K562 (cell line): ENCODE measurements around the gene EPHB2. TPM values are rescaled to one million over a fixed set of nuclear protein-coding genes. Genes with fewer than 3 reads are reported as not detected.

Experiments used
- ATAC-seq: fragments of 200-7000 bp; cut with Tn5 transposase; 3 replicates; pipeline ENCODE4 v1.9.1; 2020; ENCODE audit warnings: moderate library complexity
- BruUV-seq: library from RNA; stranded (reverse); fragments of 400-500 nt; replicated peaks from 2 replicates; lab custom pipeline; 2021; lab: Mats Ljungman, UMichigan
- CTCF ChIA-PET: fragments of 300-600 bp; formaldehyde crosslinking; extraction: SDS; loops from one replicate; lab custom pipeline; 2021; ENCODE audit warnings: low intra/inter-chr PET ratio; lab: Yijun Ruan, JAX
- POLR2A ChIA-PET: fragments of 300-600, 350-650 bp; sonication (Branson Sonifier 250); formaldehyde crosslinking; extraction: SDS; loops from one replicate; lab custom pipeline; 2021; ENCODE audit warnings: antibody characterized with exemption, inconsistent platforms; lab: Yijun Ruan, JAX
- DNase-seq, 4 experiments: peaks; one replicate each; pipeline versions ENCODE4 v3.0.0 to v3.0.0-alpha.2; 2011 to 2018; ENCODE audit warnings: low spot score in 3 of 4, mixed read lengths in 3 of 4; ENCODE audit errors: extremely low read depth in 1 of 4
- FAIRE-seq: peaks from 2 replicates; lab custom pipeline; 2011; peaks lifted over from hg19 to GRCh38; lab: Jason Lieb, UNC
- H2AFZ ChIP-seq: 2 replicates; pipeline ENCODE4 v1.6.0; 2011; ENCODE audit warnings: low read depth, low read length, control low read depth, inconsistent platforms
- H3K27ac ChIP-seq: fragments of 200-600 bp; 3 replicates; pipeline ENCODE4 v1.8.0; 2011; ENCODE audit warnings: low read depth, mild to moderate bottlenecking, control low read depth, inconsistent platforms, low read length, moderate library complexity, mixed read lengths; ENCODE audit errors: extremely low read depth
- H3K27me3 ChIP-seq, 2 experiments: fragments of 300-600 bp in 1 of 2; 2 replicates in 1 of 2; 3 replicates in 1 of 2; pipeline versions ENCODE4 v1.6.0 to v1.8.0; 2011; ENCODE audit warnings: inconsistent platforms in 2 of 2, low read length in 2 of 2, mild to moderate bottlenecking in 1 of 2, mixed read lengths in 1 of 2, moderate library complexity in 1 of 2; ENCODE audit not compliant: control insufficient read depth in 2 of 2, insufficient read depth in 2 of 2
- H3K36me3 ChIP-seq: fragments of 300-600 bp; 3 replicates; pipeline ENCODE4 v1.8.0; 2011; ENCODE audit warnings: mild to moderate bottlenecking, low read length, inconsistent platforms; ENCODE audit not compliant: control insufficient read depth, insufficient read depth
- H3K4me1 ChIP-seq, 2 experiments: fragments of 200-600 bp in 1 of 2; replicated peaks in 1 of 2; 2 replicates in 1 of 2; 3 replicates in 1 of 2; pipeline versions ENCODE4 v1.5.1 to v1.8.0; 2011; ENCODE audit warnings: inconsistent platforms in 2 of 2, low read length in 2 of 2, mild to moderate bottlenecking in 1 of 2, mixed read lengths in 1 of 2, moderate library complexity in 1 of 2; ENCODE audit not compliant: control insufficient read depth in 2 of 2, insufficient read depth in 2 of 2
- H3K4me2 ChIP-seq: 2 replicates; pipeline ENCODE4 v1.6.1; 2011; ENCODE audit warnings: low read length, control low read depth, inconsistent platforms, mixed read lengths; ENCODE audit not compliant: insufficient read depth
- H3K4me3 ChIP-seq: fragments of 200-600 bp; sonication (generic), shearing (Covaris generic); 2 replicates; pipeline ENCODE4 v1.5.1; 2016; ENCODE audit warnings: control low read depth, inconsistent platforms
- H3K79me2 ChIP-seq: fragments of 200-600 bp; 3 replicates; pipeline ENCODE4 v1.8.0; 2011; ENCODE audit warnings: low read length, inconsistent platforms; ENCODE audit not compliant: control insufficient read depth, insufficient read depth
- H3K9ac ChIP-seq, 2 experiments: 2 replicates each; pipeline versions ENCODE4 v1.6.0 to v1.6.1; 2011; ENCODE audit warnings: low read depth in 2 of 2, low read length in 2 of 2, control low read depth in 1 of 2, inconsistent platforms in 1 of 2, mild to moderate bottlenecking in 1 of 2, mixed read lengths in 1 of 2; ENCODE audit not compliant: insufficient read depth in 1 of 2
- H3K9me1 ChIP-seq: one replicate; pipeline ENCODE4 v1.6.0; 2011; ENCODE audit warnings: inconsistent platforms, mild to moderate bottlenecking, low read length, moderate library complexity; ENCODE audit not compliant: control insufficient read depth, insufficient read depth
- H3K9me3 ChIP-seq: replicated peaks from 2 replicates; pipeline ENCODE4 v1.5.1; 2011; ENCODE audit warnings: low read depth, low read length, inconsistent platforms; ENCODE audit not compliant: control insufficient read depth, insufficient read depth
- H4K20me1 ChIP-seq: replicated peaks from 2 replicates; pipeline ENCODE4 v1.6.1; 2011; ENCODE audit warnings: low read length, inconsistent platforms, mixed read lengths; ENCODE audit not compliant: control insufficient read depth, insufficient read depth
- HDAC6 ChIP-seq: IDR thresholded peaks from 2 replicates; pipeline ENCODE4 v1.6.1; 2012; ENCODE audit warnings: low read depth, mild to moderate bottlenecking, control low read depth, inconsistent platforms, low read length, moderate library complexity
- KAT8 ChIP-seq: fragments of 450-650 bp; IDR thresholded peaks from 2 replicates; pipeline ENCODE4 v1.6.1; 2016; ENCODE audit warnings: low read depth, mild to moderate bottlenecking
- RBBP5 ChIP-seq: fragments of 200-600 bp; sonication (generic); IDR thresholded peaks from 2 replicates; pipeline ENCODE4 v1.6.1; 2012; ENCODE audit warnings: borderline replicate concordance, mild to moderate bottlenecking, low read length, control low read depth, inconsistent platforms; ENCODE audit not compliant: insufficient read depth, poor library complexity, severe bottlenecking
- SNIP1 ChIP-seq: fragments of 450-650 bp; IDR thresholded peaks from 2 replicates; pipeline ENCODE4 v1.7.1; 2017; ENCODE audit warnings: low read depth, mild to moderate bottlenecking
- ZNF175 ChIP-seq: fragments of 200-800 bp; sonication (Bioruptor generic); IDR thresholded peaks from 2 replicates; pipeline ENCODE4 v1.6.1; 2016; ENCODE audit warnings: low read depth, mild to moderate bottlenecking, missing genetic modification characterization, missing compliant biosample characterization
- WGBS: fragments of 100-300 bp; shearing (Covaris generic); methylation state at CpG from one replicate; pipeline ENCODE4 v1.1.6; 2016; ENCODE audit warnings: low coverage, mixed read lengths; ENCODE audit not compliant: insufficient coverage; ENCODE audit errors: missing lambda C conversion rate; 5-methylcytosine and 5-hydroxymethylcytosine counted together
- in situ Hi-C: fragments of 300-500 bp; cut with MboI; formaldehyde crosslinking; loops from 4 replicates; pipeline ENCODE4 v1.15.0; 2018; ENCODE audit warnings: inconsistent platforms, mixed read lengths
- intact Hi-C: fragments of 100-400 bp; cut with micrococcal nuclease; formaldehyde crosslinking; loops from 2 replicates; pipeline ENCODE4 v1.14.2; 2022
- polyA plus RNA-seq, 8 experiments: library from polyadenylated mRNA; depleted of rRNA in 4 of 8; stranded (reverse) in 5 of 8; unstranded in 3 of 8; fragments of >200 nt; fragmentation: Nextera tagmentation in 2 of 8; fragmentation: Illumina TruSeq in 1 of 8; extraction: Ambion mirVana in 2 of 8; extraction: Trizol in 1 of 8; gene quantifications; 2 replicates each; pipeline versions ENCODE4 v1.2.1 to v1.2.3, GENCODE V29; 2011 to 2014; ENCODE audit warnings: inconsistent platforms in 1 of 8, missing spikeins in 1 of 8
- total RNA-seq, 7 experiments: library from RNA; depleted of rRNA in 6 of 7; stranded (reverse); fragments of >200 nt in 6 of 7; fragmentation: Illumina TruSeq in 2 of 7; extraction: Trizol in 2 of 7; gene quantifications; 2 replicates each; pipeline versions ENCODE4 v1.2.1 to v1.2.3, GENCODE V29; 2011 to 2021; ENCODE audit warnings: low replicate concordance in 1 of 7
- TF ChIP-seq, protein P1 (sequence below): fragments of 450-650 bp; formaldehyde crosslinking; IDR thresholded peaks from 2 replicates; pipeline ENCODE4 v1.4.0; 2022; ENCODE audit warnings: missing genetic modification characterization
- TF ChIP-seq, protein P2 (sequence below): fragments of 250-450 bp; sonication (Bioruptor Pico); IDR thresholded peaks from 2 replicates; pipeline ENCODE4 v1.8.0; 2021; ENCODE audit warnings: borderline replicate concordance, mild to moderate bottlenecking, moderate library complexity; ENCODE audit not compliant: poor library complexity, severe bottlenecking

Gene EPHB2
- total and polyA plus RNA-seq, 9 of the 15 experiments (the other 6 are each of a cell fraction or from before 2014, with no cell fraction given): not detected

DNA sequence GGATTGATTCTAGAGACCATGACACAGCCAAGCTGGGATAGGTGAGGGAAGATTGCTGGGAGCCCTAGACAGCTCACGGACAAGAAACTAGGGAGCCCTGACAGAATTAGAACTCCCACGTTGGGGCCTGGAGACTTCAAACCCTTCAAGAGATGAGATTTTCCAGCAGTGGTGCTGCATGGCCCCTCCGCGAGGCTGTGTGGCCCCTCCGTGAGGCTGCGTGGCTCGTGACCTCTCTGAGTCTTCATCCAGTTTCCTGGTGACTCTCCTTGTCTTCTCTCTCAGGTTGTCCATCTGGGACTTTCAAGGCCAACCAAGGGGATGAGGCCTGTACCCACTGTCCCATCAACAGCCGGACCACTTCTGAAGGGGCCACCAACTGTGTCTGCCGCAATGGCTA lies 152.1 kb downstream of the EPHB2 start:
- Histone ChIP-seq H3K79me2 (no peaks in the 10 kb centered on the region), H3K9me3 (no peaks in the 10 kb centered on the region), H3K9ac (peak overlapping the region in 1 of 2 experiments; percentile 71; a peak in 2 of 4 replicates), H3K4me1 (no peaks in the 10 kb centered on the region), H3K9me1 (no peaks in the 10 kb centered on the region), H3K27me3 (peaks cover 15 to 58% of the 10 kb centered on the region in 2 experiments), H3K4me3 (no peak overlapping the region), H3K4me2 (no peak overlapping the region), H3K27ac (no peak overlapping the region), H2AFZ (no peak overlapping the region), H3K36me3 (no peaks in the 10 kb centered on the region), H4K20me1 (peaks cover 6% of the 10 kb centered on the region; the same call in 1 of the 2 replicates)
- intact Hi-C loops (loop anchor here (1.0 kb wide), 1 partner anchor 188 kb away; no protein-coding TSS in a partner anchor), in situ Hi-C loops (no loop called here)
- ChIA-PET CTCF (interaction anchor here (0.7 to 1.7 kb wide), 3 partner anchors 12 to 189 kb away, joined by 3 to 14 read pairs (median 4); no protein-coding TSS in a partner anchor), POLR2A (interaction anchor here (0.6 kb wide), 1 partner anchor 9 kb away, joined by 3 read pairs; no protein-coding TSS in a partner anchor)
- TF ChIP-seq, protein P1, sequence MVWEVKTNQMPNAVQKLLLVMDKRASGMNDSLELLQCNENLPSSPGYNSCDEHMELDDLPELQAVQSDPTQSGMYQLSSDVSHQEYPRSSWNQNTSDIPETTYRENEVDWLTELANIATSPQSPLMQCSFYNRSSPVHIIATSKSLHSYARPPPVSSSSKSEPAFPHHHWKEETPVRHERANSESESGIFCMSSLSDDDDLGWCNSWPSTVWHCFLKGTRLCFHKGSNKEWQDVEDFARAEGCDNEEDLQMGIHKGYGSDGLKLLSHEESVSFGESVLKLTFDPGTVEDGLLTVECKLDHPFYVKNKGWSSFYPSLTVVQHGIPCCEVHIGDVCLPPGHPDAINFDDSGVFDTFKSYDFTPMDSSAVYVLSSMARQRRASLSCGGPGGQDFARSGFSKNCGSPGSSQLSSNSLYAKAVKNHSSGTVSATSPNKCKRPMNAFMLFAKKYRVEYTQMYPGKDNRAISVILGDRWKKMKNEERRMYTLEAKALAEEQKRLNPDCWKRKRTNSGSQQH (CRISPR knock-in tag): no peak
- no peak for TF ChIP-seq ZNF175
- no peak for TF ChIP-seq RBBP5
- TF ChIP-seq HDAC6: no peak
- TF ChIP-seq KAT8: no peak
- TF ChIP-seq, protein P2, sequence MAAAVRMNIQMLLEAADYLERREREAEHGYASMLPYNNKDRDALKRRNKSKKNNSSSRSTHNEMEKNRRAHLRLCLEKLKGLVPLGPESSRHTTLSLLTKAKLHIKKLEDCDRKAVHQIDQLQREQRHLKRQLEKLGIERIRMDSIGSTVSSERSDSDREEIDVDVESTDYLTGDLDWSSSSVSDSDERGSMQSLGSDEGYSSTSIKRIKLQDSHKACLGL (CRISPR knock-in tag): no peak
- no peak for TF ChIP-seq SNIP1
- no TSS peak for BruUV-seq
- WGBS: 3% methylated on average over 9 of the region's 9 CpGs
- no peak for DNase-seq
- no peak for FAIRE-seq
- ATAC-seq: no peak
